Thymus (tissue), 11 donors: ENCODE measurements around the gene ERF. TPM values are rescaled to one million over a fixed set of nuclear protein-coding genes. Genes with fewer than 3 reads are reported as not detected.
A peak's percentile ranks its signal among the peaks of the same experiment; 100 is the strongest.

Experiments used
- DNase-seq, 9 donors: peaks; one replicate each; pipeline ENCODE4 v3.0.0-alpha.2; 2013; ENCODE audit warnings: low spot score in 9 of 9, low read depth in 6 of 9, missing footprints in 1 of 9
- H3K27ac ChIP-seq, 2 donors: one replicate each; pipeline ENCODE4 v1.5.1; 2013; ENCODE audit warnings: control low read depth in 1 of 2, low read depth in 1 of 2, low read length in 1 of 2, mild to moderate bottlenecking in 1 of 2, moderate library complexity in 1 of 2
- H3K27me3 ChIP-seq, 2 donors: one replicate each; pipeline ENCODE4 v1.5.1; 2013; ENCODE audit warnings: low read length in 1 of 2; ENCODE audit not compliant: control insufficient read depth in 2 of 2, insufficient read depth in 1 of 2
- H3K36me3 ChIP-seq, 2 donors: one replicate each; pipeline ENCODE4 v1.5.1; 2013; ENCODE audit warnings: low read length in 1 of 2, mild to moderate bottlenecking in 1 of 2, moderate library complexity in 1 of 2; ENCODE audit not compliant: control insufficient read depth in 2 of 2, insufficient read depth in 2 of 2
- H3K4me1 ChIP-seq, 2 donors: one replicate each; pipeline ENCODE4 v1.5.1; 2013; ENCODE audit warnings: low read length in 2 of 2; ENCODE audit not compliant: control insufficient read depth in 2 of 2, insufficient read depth in 2 of 2
- H3K4me3 ChIP-seq, 2 donors: one replicate each; pipeline ENCODE4 v1.5.1; 2013; ENCODE audit warnings: low read length in 2 of 2, control low read depth in 1 of 2, mild to moderate bottlenecking in 1 of 2
- H3K9me3 ChIP-seq, 2 donors: one replicate each; pipeline ENCODE4 v1.5.1; 2013; ENCODE audit warnings: low read length in 1 of 2, mild to moderate bottlenecking in 1 of 2; ENCODE audit not compliant: control insufficient read depth in 2 of 2, insufficient read depth in 1 of 2
- WGBS: extraction: QIAGEN DNeasy Blood & Tissue Kit; methylation state at CpG from one replicate; pipeline ENCODE4 v1.1.7; 2013; 5-methylcytosine and 5-hydroxymethylcytosine counted together
- polyA plus RNA-seq: library from polyadenylated mRNA; stranded (reverse); fragments of 200-250 nt; gene quantifications from one replicate; pipeline ENCODE4 v1.2.3, GENCODE V29; 2013
- total RNA-seq: library from RNA; stranded (reverse); fragments of 120-200 nt; gene quantifications from one replicate; pipeline ENCODE4 v1.2.4, GENCODE V29; 2013
- donor health status: healthy.

The ERF gene
- total and polyA plus RNA-seq, 2 donors = 12.1 to 53.7 TPM

GRCh38 chr19:42274065-42274682 lies 19.2 kb upstream of the ERF start:
- no peak for DNase-seq
- no peaks in the 10 kb centered on the region for H3K9me3 ChIP-seq
- peaks cover 38 to 39% of the 10 kb centered on the region in 2 donors for H3K36me3 ChIP-seq
- H3K4me3 ChIP-seq = no peak overlapping the region
- H3K27me3 ChIP-seq = no peaks in the 10 kb centered on the region
- peaks cover 25 to 41% of the 10 kb centered on the region in 2 donors for H3K4me1 ChIP-seq
- WGBS = 98% methylated on average over 22 of the region's 22 CpGs
- no peak overlapping the region for H3K27ac ChIP-seq

- H3K4me1 ChIP-seq = peaks cover 22 to 34% of the 10 kb centered on the region in 2 donors
- no peak overlapping the region for H3K27ac ChIP-seq
- H3K27me3 ChIP-seq = no peaks in the 10 kb centered on the region
- H3K36me3 ChIP-seq = peaks cover 38 to 39% of the 10 kb centered on the region in 2 donors
- H3K9me3 ChIP-seq = no peaks in the 10 kb centered on the region
- WGBS = 98% methylated on average over 43 of the region's 43 CpGs
- no peak for DNase-seq
- no peak overlapping the region for H3K4me3 ChIP-seq
These were observed 18.6 kb upstream of the ERF start for GRCh38 chr19:42273407-42274064.

- H3K4me3 ChIP-seq = no peak overlapping the region
- H3K36me3 ChIP-seq = peaks cover 38 to 39% of the 10 kb centered on the region in 2 donors
- H3K27me3 ChIP-seq = no peaks in the 10 kb centered on the region
- H3K27ac ChIP-seq = no peak overlapping the region
- H3K9me3 ChIP-seq = no peaks in the 10 kb centered on the region
- WGBS = 98% methylated on average over 23 of the region's 23 CpGs
- H3K4me1 ChIP-seq = peaks cover 22 to 29% of the 10 kb centered on the region in 2 donors
- DNase-seq = no peak
These were observed 18.1 kb upstream of the ERF start for GRCh38 chr19:42272989-42273406.

GRCh38 chr19:42272535-42272897 lies 17.6 kb upstream of the ERF start:
- H3K4me3 ChIP-seq = no peak overlapping the region
- DNase-seq = no peak
- H3K36me3 ChIP-seq = peaks cover 37 to 39% of the 10 kb centered on the region in 2 donors
- H3K27ac ChIP-seq = no peak overlapping the region
- H3K4me1 ChIP-seq = peaks cover 23 to 29% of the 10 kb centered on the region in 2 donors
- WGBS = 94% methylated on average over 9 of the region's 9 CpGs
- no peaks in the 10 kb centered on the region for H3K9me3 ChIP-seq
- no peaks in the 10 kb centered on the region for H3K27me3 ChIP-seq

GRCh38 chr19:42271861-42272534 lies 17.1 kb upstream of the ERF start:
- peaks cover 34 to 39% of the 10 kb centered on the region in 2 donors for H3K36me3 ChIP-seq
- H3K4me1 ChIP-seq = peaks cover 24 to 32% of the 10 kb centered on the region in 2 donors
- H3K27me3 ChIP-seq = no peaks in the 10 kb centered on the region
- no peak overlapping the region for H3K27ac ChIP-seq
- no peak overlapping the region for H3K4me3 ChIP-seq
- H3K9me3 ChIP-seq = no peaks in the 10 kb centered on the region
- no peak for DNase-seq
- WGBS = 97% methylated on average over 35 of the region's 35 CpGs

- peak overlapping the region in 1 of 2 donors; percentile 93 for H3K27ac ChIP-seq
- peaks cover 32 to 39% of the 10 kb centered on the region in 2 donors for H3K36me3 ChIP-seq
- no peak for DNase-seq
- peak overlapping the region in 1 of 2 donors; percentile 79 for H3K4me3 ChIP-seq
- no peaks in the 10 kb centered on the region for H3K27me3 ChIP-seq
- no peaks in the 10 kb centered on the region for H3K9me3 ChIP-seq
- 88% methylated on average over 3 of the region's 3 CpGs for WGBS
- H3K4me1 ChIP-seq = peaks cover 24 to 32% of the 10 kb centered on the region in 2 donors
These were observed 16.1 kb upstream of the ERF start for GRCh38 chr19:42271045-42271419.

- peak overlapping the region; percentile 54 to 79 for H3K4me3 ChIP-seq
- H3K9me3 ChIP-seq = no peaks in the 10 kb centered on the region
- H3K27me3 ChIP-seq = no peaks in the 10 kb centered on the region
- peaks cover 24 to 32% of the 10 kb centered on the region in 2 donors for H3K4me1 ChIP-seq
- DNase-seq = peak in 1 of 9 donors; percentile 62
- WGBS = 8% methylated on average over 18 of the region's 18 CpGs
- H3K36me3 ChIP-seq = peaks cover 32 to 39% of the 10 kb centered on the region in 2 donors
- H3K27ac ChIP-seq = peak overlapping the region; percentile 93 to 94
These were observed 15.6 kb upstream of the ERF start for GRCh38 chr19:42270346-42271044.

- Histone ChIP-seq H3K27ac (peak overlapping the region; percentile 93 to 94), H3K4me3 (peak overlapping the region; percentile 54 to 79), H3K36me3 (peaks cover 31 to 32% of the 10 kb centered on the region in 2 donors), H3K9me3 (no peaks in the 10 kb centered on the region), H3K4me1 (peaks cover 24 to 32% of the 10 kb centered on the region in 2 donors), H3K27me3 (no peaks in the 10 kb centered on the region)
- 46% methylated on average over 10 of the region's 10 CpGs for WGBS
- peak in 1 of 9 donors; percentile 33 for DNase-seq
These were observed 14.8 kb upstream of the ERF start for GRCh38 chr19:42269478-42270345.
